Amniotic stem cell (primary cell): Measurements from ENCODE around the gene CEP131.

Source experiments
- DNase-seq: peaks from one replicate; lab custom pipeline; 2025; lab: John Stamatoyannopoulos, UW

Gene CEP131

GRCh38 chr17:81223762-81224130 lies 981 bp upstream of the CEP131 start:
- no peak for DNase-seq

- DNase-seq, result no peak
Observed at GRCh38 chr17:81222620-81222905, 202 bp downstream of the CEP131 start.

- no peak for DNase-seq
Observed at GRCh38 chr17:81221842-81222619, 734 bp downstream of the CEP131 start.

GRCh38 chr17:81221371-81221841 lies 1.4 kb downstream of the CEP131 start:
- no peak for DNase-seq

- DNase-seq, result no peak
Observed at GRCh38 chr17:81219476-81220180, 3.1 kb downstream of the CEP131 start.

GRCh38 chr17:81218991-81219390 lies 3.8 kb downstream of the CEP131 start:
- no peak for DNase-seq

GRCh38 chr17:81218459-81218858 lies 4.3 kb downstream of the CEP131 start:
- DNase-seq, result no peak

- DNase-seq, result no peak
Observed at GRCh38 chr17:81217491-81217890, 5.3 kb downstream of the CEP131 start.

- DNase-seq, result no peak
Observed at GRCh38 chr17:81213978-81214377, 8.8 kb downstream of the CEP131 start.

GRCh38 chr17:81212365-81212764 lies 10.4 kb downstream of the CEP131 start:
- no peak for DNase-seq

- DNase-seq, result no peak
Observed at GRCh38 chr17:81210868-81211267, 11.9 kb downstream of the CEP131 start.

- no peak for DNase-seq
Observed at GRCh38 chr17:81210466-81210865, 12.3 kb downstream of the CEP131 start.

- no peak for DNase-seq
Observed at GRCh38 chr17:81209141-81209540, 13.6 kb downstream of the CEP131 start.

- DNase-seq, result no peak
Observed at GRCh38 chr17:81208651-81209050, 14.1 kb downstream of the CEP131 start.

- DNase-seq, result no peak
Observed at GRCh38 chr17:81207610-81208581, 14.9 kb downstream of the CEP131 start.

- DNase-seq, result no peak
Observed at GRCh38 chr17:81206657-81207056, 16.1 kb downstream of the CEP131 start.

GRCh38 chr17:81206166-81206565 lies 16.6 kb downstream of the CEP131 start:
- no peak for DNase-seq

GRCh38 chr17:81204578-81204977 lies 18.2 kb downstream of the CEP131 start:
- no peak for DNase-seq

GRCh38 chr17:81203136-81203535 lies 19.6 kb downstream of the CEP131 start:
- no peak for DNase-seq

- DNase-seq, result no peak
Observed at GRCh38 chr17:81202318-81202717, 20.4 kb downstream of the CEP131 start.

- DNase-seq, result peak; percentile 47
Observed at GRCh38 chr17:81200695-81201580, 21.8 kb downstream of the CEP131 start.
